GM19239 (cell line): ENCODE data around the gene ZNF488.

Experiments used
- DNase-seq: peaks from one replicate; pipeline ENCODE4 v3.0.0; 2011; ENCODE audit warnings: low spot score; ENCODE audit not compliant: insufficient read length
- FAIRE-seq: peaks from 2 replicates; lab custom pipeline; 2011; peaks lifted over from hg19 to GRCh38; lab: Jason Lieb, UNC

The ZNF488 gene

GRCh38 chr10:47351899-47352815, 31.9 kb downstream of the ZNF488 start:
- DNase-seq (no peak), FAIRE-seq (no peak)

- no peak for DNase-seq
- FAIRE-seq: no peak
Measured at GRCh38 chr10:47350671-47351640, 33.1 kb downstream of the ZNF488 start.

- DNase-seq (no peak), FAIRE-seq (no peak)
Measured at GRCh38 chr10:47349941-47350371, 34.1 kb downstream of the ZNF488 start.

GRCh38 chr10:47349516-47349915, 34.6 kb downstream of the ZNF488 start:
- FAIRE-seq (no peak), DNase-seq (no peak)

GRCh38 chr10:47348661-47349470, 35.2 kb downstream of the ZNF488 start:
- DNase-seq (no peak), FAIRE-seq (no peak)

- no peak for FAIRE-seq
Measured at GRCh38 chr10:47348138-47348651, 35.9 kb downstream of the ZNF488 start, which contains the start of gene RBP3. Gene RBP3, plus strand, starts transcription at chr10:47348363. Its CDS starts 122 bp downstream, at chr10:47348485.

GRCh38 chr10:47347303-47347675, 36.8 kb downstream of the ZNF488 start:
- FAIRE-seq (no peak), DNase-seq (no peak)

More at GRCh38 chr10:47348138-47348651, 35.9 kb downstream of the ZNF488 start, which contains the start of gene RBP3:
- DNase-seq: no peak

- DNase-seq (no peak), FAIRE-seq (no peak)
Measured at GRCh38 chr10:47346581-47347302, 37.4 kb downstream of the ZNF488 start.

GRCh38 chr10:47344996-47345870, 38.9 kb downstream of the ZNF488 start:
- FAIRE-seq (no peak), DNase-seq (no peak)

GRCh38 chr10:47340608-47341170, 43.4 kb downstream of the ZNF488 start:
- DNase-seq: peak; percentile 77
- no peak for FAIRE-seq

- DNase-seq: no peak
- FAIRE-seq: no peak
Measured at GRCh38 chr10:47339759-47340607, 44.1 kb downstream of the ZNF488 start.

GRCh38 chr10:47339186-47339735, 44.8 kb downstream of the ZNF488 start:
- DNase-seq (no peak), FAIRE-seq (no peak)

- FAIRE-seq: no peak
Measured at GRCh38 chr10:47337310-47337709, 46.8 kb downstream of the ZNF488 start.

GRCh38 chr10:47336387-47337134, 47.5 kb downstream of the ZNF488 start:
- no peak for FAIRE-seq
- no peak for DNase-seq

More at GRCh38 chr10:47337310-47337709, 46.8 kb downstream of the ZNF488 start:
- DNase-seq: no peak

- DNase-seq: no peak
- FAIRE-seq: no peak
Measured at GRCh38 chr10:47335906-47336305, 48.2 kb downstream of the ZNF488 start.
